Cardiac septum (tissue), 1 donor: ENCODE data around the gene HNRNPCL4. TPM values are rescaled to one million over a fixed set of nuclear protein-coding genes. Genes with fewer than 3 reads are reported as not detected.
"Not testable (repeated sequence)": the region's sequence is repeated elsewhere in the genome, so short reads cannot be mapped to it uniquely, and the experiment has no call there.

Experiments used
- DNase-seq: peaks from one replicate; pipeline ENCODE4 v3.0.0-alpha.2; 2020; ENCODE audit warnings: low spot score
- intact Hi-C: fragments of 100-400 bp; cut with DNase I; formaldehyde crosslinking; loops from one replicate; pipeline ENCODE4 v1.14.0; 2022
- long read RNA-seq: library from polyadenylated mRNA; unstranded; transcript quantifications from one replicate; pipeline ENCODE4 v2.0.0, GENCODE V29; 2021
- total RNA-seq: library from RNA; stranded (reverse); fragmentation: NEBNext Ultra II Directional; extraction: Animal tissue kit (Norgen Biotek cat#: 25700); gene quantifications from one replicate; pipeline ENCODE4 v1.2.1, GENCODE V29; 2021
- donor health status: DM: no; HTN: no; CAD: no.

Gene HNRNPCL4
- total RNA-seq = not detected
- long read RNA-seq = 0 reads

- DNase-seq, intact Hi-C loops: not testable (repeated sequence)
Observed at GRCh38 chr1:13165531-13165930, at the start of gene HNRNPCL4. TSS of gene HNRNPCL4 (minus strand) at chr1:13165631. CDS start at chr1:13165467, 164 bp downstream.

DNA sequence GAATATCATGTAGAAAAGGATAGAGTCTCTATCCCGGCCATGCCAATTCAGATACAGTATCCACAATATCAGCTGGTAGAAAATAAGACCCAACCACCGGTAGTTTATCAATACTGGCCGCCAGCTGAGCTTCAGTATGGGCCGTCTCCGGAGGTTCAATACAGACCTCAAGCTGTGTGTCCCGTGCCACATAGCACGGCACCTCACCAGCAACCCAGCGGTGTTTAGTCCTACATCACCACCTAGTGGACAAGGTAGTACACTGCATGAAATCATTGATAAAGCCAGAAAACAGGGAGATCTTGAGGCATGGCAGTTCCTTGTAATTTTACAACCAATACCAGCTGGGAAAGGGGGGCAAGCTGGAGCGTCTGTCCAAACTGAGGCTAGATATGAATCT is 43.3 kb upstream of the HNRNPCL4 start:
- DNase-seq, intact Hi-C loops: not testable (repeated sequence)

GRCh38 chr1:13201309-13201708 is 35.9 kb upstream of the HNRNPCL4 start, which contains the start of gene PRAMEF13:
TSS of gene PRAMEF13 (minus strand) at chr1:13201409. CDS start at chr1:13199589, 1,820 bp downstream.
- intact Hi-C loops = not testable (repeated sequence)

GRCh38 chr1:13171548-13171947 is 6.1 kb upstream of the HNRNPCL4 start, which contains the start of gene PRAMEF9:
TSS of gene PRAMEF9 (plus strand) at chr1:13171848. CDS start at chr1:13175281, 3,433 bp downstream.
- intact Hi-C loops, DNase-seq: not testable (repeated sequence)

More at GRCh38 chr1:13201309-13201708, 35.9 kb upstream of the HNRNPCL4 start, which contains the start of gene PRAMEF13:
- not testable (repeated sequence) for DNase-seq

GRCh38 chr1:13155909-13156308 is 9.5 kb downstream of the HNRNPCL4 start, which contains the start of gene PRAMEF26:
TSS of gene PRAMEF26 (minus strand) at chr1:13156009. CDS start at chr1:13153095, 2,914 bp downstream.
- DNase-seq, intact Hi-C loops: not testable (repeated sequence)

- DNase-seq, intact Hi-C loops: not testable (repeated sequence)
Observed at GRCh38 chr1:13116754-13117153, 48.7 kb downstream of the HNRNPCL4 start, which contains the start of gene HNRNPCL2. TSS of gene HNRNPCL2 (minus strand) at chr1:13116854. CDS start at chr1:13116400, 454 bp downstream.

Other genes with a start within 250 kb of the HNRNPCL4 start
- not detected for gene PRAMEF7, start 249.0 kb downstream of the HNRNPCL4 start, total RNA-seq
- not detected for gene PRAMEF6, start 218.1 kb downstream of the HNRNPCL4 start, total RNA-seq
- not detected for gene PRAMEF27, start 109.1 kb downstream of the HNRNPCL4 start, total RNA-seq
- not detected for gene HNRNPCL3, start 104.9 kb downstream of the HNRNPCL4 start, total RNA-seq
- gene PRAMEF25, start 94.9 kb downstream of the HNRNPCL4 start, total RNA-seq = not detected
- gene HNRNPCL2, start 48.8 kb downstream of the HNRNPCL4 start, total RNA-seq = not detected
- gene PRAMEF26, start 9.6 kb downstream of the HNRNPCL4 start, total RNA-seq = not detected
- not detected for gene PRAMEF9, start 6.2 kb upstream of the HNRNPCL4 start, total RNA-seq
- not detected for gene PRAMEF13, start 35.8 kb upstream of the HNRNPCL4 start, total RNA-seq
- gene PRAMEF18, start 60.5 kb upstream of the HNRNPCL4 start, total RNA-seq = not detected
- gene PRAMEF5, start 88.6 kb upstream of the HNRNPCL4 start, total RNA-seq = not detected
- not detected for gene PRAMEF8, start 119.5 kb upstream of the HNRNPCL4 start, total RNA-seq
- not detected for gene PRAMEF33, start 137.9 kb upstream of the HNRNPCL4 start, total RNA-seq
- not detected for gene PRAMEF15, start 149.9 kb upstream of the HNRNPCL4 start, total RNA-seq
- not detected for gene PRAMEF14, start 181.5 kb upstream of the HNRNPCL4 start, total RNA-seq
- not detected for gene PRAMEF19, start 206.3 kb upstream of the HNRNPCL4 start, total RNA-seq
- gene PRAMEF17, start 224.0 kb upstream of the HNRNPCL4 start, total RNA-seq = not detected
- gene PRAMEF20, start 244.8 kb upstream of the HNRNPCL4 start, total RNA-seq = not detected